HepG2 (cell line): ENCODE measurements around the gene SURF6. TPM values are rescaled to one million over a fixed set of nuclear protein-coding genes. Genes with fewer than 3 reads are reported as not detected.

Experiments used
- BORCS8-MEF2B ChIP-seq: sonication (generic); formaldehyde crosslinking; IDR thresholded peaks from 2 replicates; pipeline ENCODE4 v1.8.0; 2022; ENCODE audit warnings: mild to moderate bottlenecking, missing genetic modification reagents
- CENPT ChIP-seq: sonication (generic); formaldehyde crosslinking; IDR thresholded peaks from 2 replicates; pipeline ENCODE4 v1.8.0; 2022; ENCODE audit warnings: low read depth, mild to moderate bottlenecking, moderate library complexity, missing genetic modification reagents
- GABPB1 ChIP-seq: IDR thresholded peaks from 2 replicates; pipeline ENCODE4 v1.6.1; 2016; ENCODE audit warnings: mild to moderate bottlenecking, missing genetic modification reagents, moderate library complexity, missing compliant biosample characterization
- HHEX ChIP-seq: IDR thresholded peaks from 2 replicates; pipeline ENCODE4 v1.6.1; 2016; ENCODE audit warnings: control low read depth
- ISX ChIP-seq: sonication (generic); formaldehyde crosslinking; conservative IDR thresholded peaks from 2 replicates; pipeline ENCODE4 v1.5.0; 2020; ENCODE audit warnings: missing genetic modification reagents
- JARID2 ChIP-seq: sonication (generic); formaldehyde crosslinking; IDR thresholded peaks from 2 replicates; pipeline ENCODE4 v1.8.1; 2023; ENCODE audit warnings: missing genetic modification reagents, inconsistent platforms; ENCODE audit not compliant: insufficient replicate concordance
- MATR3 ChIP-seq: sonication (generic); formaldehyde crosslinking; IDR thresholded peaks from 2 replicates; pipeline ENCODE4 v1.4.0; 2020; ENCODE audit warnings: missing genetic modification reagents
- MYNN ChIP-seq: sonication (generic); formaldehyde crosslinking; IDR thresholded peaks from 2 replicates; pipeline ENCODE4 v1.4.0; 2020; ENCODE audit warnings: mild to moderate bottlenecking, low read depth, missing genetic modification reagents
- SALL1 ChIP-seq: sonication (generic); formaldehyde crosslinking; IDR thresholded peaks from 2 replicates; pipeline ENCODE4 v1.8.0; 2022; ENCODE audit warnings: mild to moderate bottlenecking, missing genetic modification reagents
- SMYD3 ChIP-seq: sonication (generic); formaldehyde crosslinking; IDR thresholded peaks from 2 replicates; pipeline ENCODE4 v1.8.1; 2023; ENCODE audit warnings: mild to moderate bottlenecking, missing genetic modification reagents
- SNRNP70 ChIP-seq: fragments of 200-400 bp; formaldehyde crosslinking; IDR thresholded peaks from 2 replicates; pipeline ENCODE4 v1.6.1; 2017; ENCODE audit warnings: mild to moderate bottlenecking, low read depth, low read length, moderate library complexity
- TBP ChIP-seq: sonication (generic); formaldehyde crosslinking; IDR thresholded peaks from 2 replicates; pipeline ENCODE4 v1.5.0; 2020; ENCODE audit warnings: missing genetic modification reagents
- ZC3H4 ChIP-seq: sonication (generic); formaldehyde crosslinking; IDR thresholded peaks from 2 replicates; pipeline ENCODE4 v1.4.0; 2020; ENCODE audit warnings: missing genetic modification reagents, borderline replicate concordance
- ZFP37 ChIP-seq: sonication (generic); formaldehyde crosslinking; IDR thresholded peaks from 2 replicates; pipeline ENCODE4 v1.4.0; 2020; ENCODE audit warnings: missing genetic modification reagents, borderline replicate concordance
- ZKSCAN8 ChIP-seq: IDR thresholded peaks from 2 replicates; pipeline ENCODE4 v1.6.1; 2016; ENCODE audit warnings: borderline replicate concordance, missing genetic modification reagents, missing compliant biosample characterization
- ZNF224 ChIP-seq: sonication (generic); formaldehyde crosslinking; IDR thresholded peaks from 2 replicates; pipeline ENCODE4 v1.5.0; 2020; ENCODE audit warnings: mild to moderate bottlenecking, missing genetic modification reagents
- ZNF510 ChIP-seq: sonication (generic); formaldehyde crosslinking; IDR thresholded peaks from 2 replicates; pipeline ENCODE4 v1.4.0; 2020; ENCODE audit warnings: low read depth, mild to moderate bottlenecking, missing genetic modification reagents
- ZNF572 ChIP-seq: sonication (generic); formaldehyde crosslinking; IDR thresholded peaks from 2 replicates; pipeline ENCODE4 v1.5.1; 2020; ENCODE audit warnings: mild to moderate bottlenecking, missing genetic modification reagents
- ZNF724P ChIP-seq: sonication (generic); formaldehyde crosslinking; IDR thresholded peaks from 2 replicates; pipeline ENCODE4 v1.8.0; 2022; ENCODE audit warnings: missing genetic modification reagents, borderline replicate concordance
- ZNF792 ChIP-seq: IDR thresholded peaks from 2 replicates; pipeline ENCODE4 v1.6.1; 2016
- polyA plus RNA-seq, 8 experiments: library from polyadenylated mRNA; depleted of rRNA in 3 of 8; stranded (reverse) in 7 of 8; unstranded in 1 of 8; fragments of >200 nt; fragmentation: Illumina TruSeq in 4 of 8; extraction: Trizol in 4 of 8; gene quantifications; 2 replicates each; pipeline versions ENCODE4 v1.2.1 to v1.2.3, GENCODE V29; 2011 to 2016; ENCODE audit warnings: low read depth in 4 of 8, missing spikeins in 1 of 8, mixed read lengths in 1 of 8; ENCODE audit not compliant: insufficient read depth in 1 of 8
- total RNA-seq, 5 experiments: library from RNA; depleted of rRNA; stranded (reverse); fragments of >200 nt; fragmentation: Illumina TruSeq; extraction: Trizol; gene quantifications; 2 replicates each; pipeline ENCODE4 v1.2.3, GENCODE V29; 2016; ENCODE audit warnings: low read depth in 1 of 5
- TF ChIP-seq, protein P1 (sequence below): sonication (generic); formaldehyde crosslinking; IDR thresholded peaks from 2 replicates; pipeline ENCODE4 v1.5.1; 2020; ENCODE audit warnings: missing genetic modification reagents, mild to moderate bottlenecking, borderline replicate concordance
- TF ChIP-seq, protein P2 (sequence below): sonication (generic); formaldehyde crosslinking; IDR thresholded peaks from 2 replicates; pipeline ENCODE4 v1.8.0; 2022; ENCODE audit warnings: missing genetic modification reagents, low read depth, mild to moderate bottlenecking, borderline replicate concordance
- TF ChIP-seq, protein P3 (sequence below): sonication (generic); formaldehyde crosslinking; IDR thresholded peaks from 2 replicates; pipeline ENCODE4 v1.8.0; 2022; ENCODE audit warnings: missing genetic modification reagents, mild to moderate bottlenecking, borderline replicate concordance
- TF ChIP-seq, protein P4 (sequence below): IDR thresholded peaks from 2 replicates; pipeline ENCODE4 v1.6.1; 2016; ENCODE audit warnings: control low read depth
- TF ChIP-seq, protein P5 (sequence below): sonication (generic); formaldehyde crosslinking; conservative IDR thresholded peaks from 2 replicates; pipeline ENCODE4 v1.8.0; 2022; ENCODE audit warnings: mild to moderate bottlenecking, moderate library complexity, missing genetic modification reagents

SURF6 gene
- total and polyA plus RNA-seq, 2 of the 13 experiments (the other 11 are each of a cell fraction or from before 2014, with no cell fraction given): 5.9 to 14.7 TPM

DNA sequence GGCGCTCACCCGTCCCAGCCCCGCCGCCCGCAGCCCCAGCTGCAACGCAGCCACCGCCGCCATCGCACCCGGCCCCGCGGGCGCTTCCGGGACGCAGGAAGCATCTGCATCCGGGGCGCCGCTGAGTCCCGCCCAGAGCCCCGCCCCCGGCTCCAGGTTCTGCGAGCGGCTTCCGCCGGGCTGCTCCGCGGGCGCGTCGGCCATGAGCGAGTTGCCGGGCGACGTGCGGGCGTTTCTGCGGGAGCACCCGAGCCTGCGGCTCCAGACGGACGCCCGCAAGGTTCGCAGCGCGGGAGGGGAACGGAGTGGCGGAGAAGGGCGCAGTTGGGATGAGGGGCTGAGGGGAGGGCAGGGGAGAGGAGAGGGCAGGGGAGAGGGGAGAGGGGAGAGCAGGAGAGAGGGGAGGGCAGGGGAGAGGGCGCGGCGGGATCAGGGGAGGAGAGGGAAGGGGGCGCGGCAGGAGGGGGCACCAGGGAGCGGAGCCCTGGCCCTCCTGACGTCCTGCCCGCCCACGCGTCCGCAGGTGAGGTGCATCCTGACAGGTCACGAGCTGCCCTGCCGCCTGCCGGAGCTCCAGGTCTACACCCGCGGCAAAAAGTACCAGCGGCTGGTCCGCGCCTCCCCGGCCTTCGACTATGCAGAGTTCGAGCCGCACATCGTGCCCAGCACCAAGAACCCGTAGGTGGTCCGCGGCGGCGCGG, 20.6 kb upstream of the SURF6 start, which contains the start of the genes SURF1 and SURF2 (continued):
- TF ChIP-seq ISX (CRISPR knock-in tag) (no peak), MYNN (CRISPR knock-in tag) (no peak), GABPB1 (peak; percentile 93), BORCS8-MEF2B (no peak; the same call in 1 of the 2 replicates), ZFP37 (no peak), JARID2 (no peak), ZKSCAN8 (CRISPR knock-in tag) (no peak), ZNF224 (CRISPR knock-in tag) (no peak), ZNF792 (CRISPR knock-in tag) (no peak), SALL1 (CRISPR knock-in tag) (0 out of 2 replicates have a peak, but pooled peaks have one; percentile 11), CENPT (CRISPR knock-in tag) (no peak), ZNF572 (CRISPR knock-in tag) (no peak), MATR3 (CRISPR knock-in tag) (no peak), TBP (CRISPR knock-in tag) (no peak), ZNF510 (CRISPR knock-in tag) (0 out of 2 replicates have a peak, but pooled peaks have one; percentile 16), SMYD3 (no peak), HHEX (no peak), ZNF724P (CRISPR knock-in tag) (peak; percentile 41; the same call in 1 of the 2 replicates), ZC3H4 (CRISPR knock-in tag) (no peak), SNRNP70 (no peak)
- TF ChIP-seq, protein P1, sequence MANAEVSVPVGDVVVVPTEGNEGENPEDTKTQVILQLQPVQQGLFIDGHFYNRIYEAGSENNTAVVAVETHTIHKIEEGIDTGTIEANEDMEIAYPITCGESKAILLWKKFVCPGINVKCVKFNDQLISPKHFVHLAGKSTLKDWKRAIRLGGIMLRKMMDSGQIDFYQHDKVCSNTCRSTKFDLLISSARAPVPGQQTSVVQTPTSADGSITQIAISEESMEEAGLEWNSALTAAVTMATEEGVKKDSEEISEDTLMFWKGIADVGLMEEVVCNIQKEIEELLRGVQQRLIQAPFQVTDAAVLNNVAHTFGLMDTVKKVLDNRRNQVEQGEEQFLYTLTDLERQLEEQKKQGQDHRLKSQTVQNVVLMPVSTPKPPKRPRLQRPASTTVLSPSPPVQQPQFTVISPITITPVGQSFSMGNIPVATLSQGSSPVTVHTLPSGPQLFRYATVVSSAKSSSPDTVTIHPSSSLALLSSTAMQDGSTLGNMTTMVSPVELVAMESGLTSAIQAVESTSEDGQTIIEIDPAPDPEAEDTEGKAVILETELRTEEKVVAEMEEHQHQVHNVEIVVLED (CRISPR knock-in tag): peak; percentile 54; the same call in 1 of the 2 replicates
- TF ChIP-seq, protein P2, sequence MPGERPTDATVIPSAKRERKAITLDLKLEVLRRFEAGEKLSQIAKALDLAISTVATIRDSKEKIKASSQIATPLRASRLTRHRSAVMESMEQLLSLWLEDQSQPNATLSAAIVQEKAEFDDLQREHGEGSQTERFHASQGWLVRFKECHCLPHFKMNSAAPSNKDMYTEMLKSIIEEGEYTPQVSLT: no peak
- TF ChIP-seq, protein P3, sequence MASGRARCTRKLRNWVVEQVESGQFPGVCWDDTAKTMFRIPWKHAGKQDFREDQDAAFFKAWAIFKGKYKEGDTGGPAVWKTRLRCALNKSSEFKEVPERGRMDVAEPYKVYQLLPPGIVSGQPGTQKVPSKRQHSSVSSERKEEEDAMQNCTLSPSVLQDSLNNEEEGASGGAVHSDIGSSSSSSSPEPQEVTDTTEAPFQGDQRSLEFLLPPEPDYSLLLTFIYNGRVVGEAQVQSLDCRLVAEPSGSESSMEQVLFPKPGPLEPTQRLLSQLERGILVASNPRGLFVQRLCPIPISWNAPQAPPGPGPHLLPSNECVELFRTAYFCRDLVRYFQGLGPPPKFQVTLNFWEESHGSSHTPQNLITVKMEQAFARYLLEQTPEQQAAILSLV (CRISPR knock-in tag): peak; percentile 33; the same call in 1 of the 2 replicates
- TF ChIP-seq, protein P4, sequence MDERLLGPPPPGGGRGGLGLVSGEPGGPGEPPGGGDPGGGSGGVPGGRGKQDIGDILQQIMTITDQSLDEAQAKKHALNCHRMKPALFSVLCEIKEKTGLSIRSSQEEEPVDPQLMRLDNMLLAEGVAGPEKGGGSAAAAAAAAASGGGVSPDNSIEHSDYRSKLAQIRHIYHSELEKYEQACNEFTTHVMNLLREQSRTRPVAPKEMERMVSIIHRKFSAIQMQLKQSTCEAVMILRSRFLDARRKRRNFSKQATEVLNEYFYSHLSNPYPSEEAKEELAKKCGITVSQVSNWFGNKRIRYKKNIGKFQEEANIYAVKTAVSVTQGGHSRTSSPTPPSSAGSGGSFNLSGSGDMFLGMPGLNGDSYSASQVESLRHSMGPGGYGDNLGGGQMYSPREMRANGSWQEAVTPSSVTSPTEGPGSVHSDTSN (CRISPR knock-in tag): no peak
- TF ChIP-seq, protein P5, sequence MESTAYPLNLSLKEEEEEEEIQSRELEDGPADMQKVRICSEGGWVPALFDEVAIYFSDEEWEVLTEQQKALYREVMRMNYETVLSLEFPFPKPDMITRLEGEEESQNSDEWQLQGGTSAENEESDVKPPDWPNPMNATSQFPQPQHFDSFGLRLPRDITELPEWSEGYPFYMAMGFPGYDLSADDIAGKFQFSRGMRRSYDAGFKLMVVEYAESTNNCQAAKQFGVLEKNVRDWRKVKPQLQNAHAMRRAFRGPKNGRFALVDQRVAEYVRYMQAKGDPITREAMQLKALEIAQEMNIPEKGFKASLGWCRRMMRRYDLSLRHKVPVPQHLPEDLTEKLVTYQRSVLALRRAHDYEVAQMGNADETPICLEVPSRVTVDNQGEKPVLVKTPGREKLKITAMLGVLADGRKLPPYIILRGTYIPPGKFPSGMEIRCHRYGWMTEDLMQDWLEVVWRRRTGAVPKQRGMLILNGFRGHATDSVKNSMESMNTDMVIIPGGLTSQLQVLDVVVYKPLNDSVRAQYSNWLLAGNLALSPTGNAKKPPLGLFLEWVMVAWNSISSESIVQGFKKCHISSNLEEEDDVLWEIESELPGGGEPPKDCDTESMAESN: no peak; the same call in 1 of the 2 replicates
